ENCODE results near the gene ERN2.

Gene ERN2

DNA sequence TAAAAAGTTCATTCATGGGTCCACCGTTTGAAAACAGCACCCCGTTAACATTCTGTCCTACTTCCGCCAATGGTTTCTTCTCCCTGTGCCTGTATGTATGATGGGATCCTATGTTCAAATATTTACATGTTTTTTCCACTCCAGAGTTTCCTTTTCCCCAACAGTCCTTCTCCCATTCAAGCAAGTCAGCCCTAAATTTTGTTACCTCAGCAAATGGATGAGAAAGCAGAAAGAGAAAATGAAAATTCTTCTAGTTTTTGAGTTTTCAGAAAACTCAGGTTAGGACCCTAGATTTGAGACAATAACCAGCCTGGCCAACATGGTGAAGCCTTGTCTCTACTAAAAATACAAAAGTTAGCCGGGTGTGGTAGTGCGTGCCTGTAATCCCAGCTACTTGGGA is 3.5 kb upstream of the ERN2 start:
- no peak for DNase-seq

- no peak for DNase-seq
These were observed 1.2 kb downstream of the ERN2 start for GRCh38 chr16:23711785-23712184.

GRCh38 chr16:23710504-23710903 is 2.5 kb downstream of the ERN2 start:
- DNase-seq: no peak

GRCh38 chr16:23710008-23710407 is 3.0 kb downstream of the ERN2 start:
- DNase-seq: no peak

DNA sequence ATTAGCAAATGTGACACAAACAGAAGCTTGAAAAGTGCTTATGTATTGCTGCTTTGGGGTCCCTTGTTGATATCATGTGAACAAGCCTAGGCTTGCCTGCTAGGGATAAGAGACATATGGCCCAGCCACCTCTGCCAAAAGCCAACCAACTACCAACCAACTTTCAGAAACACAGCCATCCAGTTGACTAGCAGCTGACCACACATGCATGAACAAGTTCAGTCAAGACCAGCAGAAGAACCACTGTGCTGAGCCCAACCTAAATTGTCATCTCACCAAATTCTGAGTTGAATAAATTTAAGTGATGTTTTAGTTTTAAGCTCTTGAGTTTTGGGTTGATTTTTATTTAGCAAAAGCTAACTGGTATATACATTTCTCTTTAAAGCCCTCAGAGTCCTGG is 3.5 kb downstream of the ERN2 start:
- DNase-seq: no peak

DNA sequence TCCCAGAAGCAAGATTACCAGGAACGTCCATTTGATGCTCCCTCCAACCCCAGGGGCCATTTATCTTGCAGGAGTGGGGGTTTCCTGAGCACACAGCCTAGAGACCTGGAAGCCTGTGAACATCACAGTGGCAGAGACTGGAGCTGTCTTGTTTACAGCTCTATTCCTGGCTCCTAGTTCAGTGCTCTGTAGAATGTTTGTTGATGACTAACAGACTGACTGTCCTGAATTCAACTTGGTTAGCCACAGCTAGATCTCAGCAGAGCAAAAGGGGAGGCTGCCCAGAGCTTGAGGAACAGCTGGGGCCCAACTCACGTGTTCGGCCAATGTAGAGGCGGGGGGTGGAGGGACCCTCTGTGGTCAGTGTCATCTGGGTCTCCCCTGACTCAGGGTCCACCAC is 6.6 kb downstream of the ERN2 start:
- DNase-seq: no peak

DNA sequence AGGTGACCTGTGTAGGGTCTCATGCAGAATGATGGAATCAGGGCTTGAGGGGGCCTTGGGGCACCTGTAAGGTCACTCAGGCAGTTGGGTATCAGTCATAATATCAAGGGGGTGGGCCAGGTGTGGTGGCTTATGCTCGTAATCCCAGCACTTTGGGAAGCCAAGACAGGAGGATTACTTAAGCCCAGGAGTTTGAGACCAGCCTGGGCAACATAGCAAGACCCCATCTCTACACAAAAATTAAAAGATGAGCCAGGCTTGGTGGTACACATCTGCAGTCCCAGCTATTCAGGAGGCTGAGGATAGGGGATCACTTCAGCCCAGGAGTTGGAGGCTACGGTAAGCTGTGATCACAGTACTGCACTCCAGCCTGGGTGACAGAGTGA is 7.5 kb downstream of the ERN2 start:
- DNase-seq: no peak

DNA sequence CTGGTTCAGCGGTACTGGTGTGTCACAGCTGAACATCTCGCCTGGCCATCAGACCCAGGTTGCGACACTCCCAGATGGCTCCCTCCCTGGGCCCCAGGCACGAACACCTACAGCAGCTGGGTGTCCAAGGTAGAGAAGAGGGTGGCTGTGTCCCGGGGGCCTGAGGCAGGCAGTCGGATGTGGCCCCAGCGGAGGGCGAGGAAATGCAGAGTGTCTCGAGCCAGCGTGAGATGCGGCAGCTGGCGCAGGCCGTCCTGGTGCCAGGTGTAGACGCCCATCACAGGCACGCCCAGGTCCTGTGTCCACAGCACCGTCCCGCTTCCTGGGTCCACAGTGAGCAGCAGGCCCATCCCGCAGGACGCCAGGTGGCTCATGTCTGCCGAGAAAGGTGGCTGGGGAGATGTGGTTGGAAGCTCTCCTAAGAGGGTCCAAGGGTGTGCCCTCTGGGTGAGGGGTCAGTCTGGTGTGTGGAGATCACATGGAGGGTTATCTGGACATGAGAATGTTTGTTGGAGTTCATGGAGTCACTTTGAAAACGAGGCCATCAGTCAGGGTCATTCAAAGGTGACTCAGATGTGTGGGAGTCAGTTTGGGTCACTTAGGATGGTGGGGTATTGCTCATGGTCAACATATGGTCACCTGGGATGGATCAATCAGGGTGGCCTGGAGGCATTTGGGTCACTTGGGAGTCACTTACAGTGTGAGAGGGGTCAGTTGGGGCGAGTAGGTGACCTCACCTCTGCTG is 8.1 kb downstream of the ERN2 start:
- no peak for DNase-seq

GRCh38 chr16:23702951-23703350 is 10.1 kb downstream of the ERN2 start:
- no peak for DNase-seq

- DNase-seq: no peak
These were observed 12.0 kb downstream of the ERN2 start for GRCh38 chr16:23701045-23701444.

DNA sequence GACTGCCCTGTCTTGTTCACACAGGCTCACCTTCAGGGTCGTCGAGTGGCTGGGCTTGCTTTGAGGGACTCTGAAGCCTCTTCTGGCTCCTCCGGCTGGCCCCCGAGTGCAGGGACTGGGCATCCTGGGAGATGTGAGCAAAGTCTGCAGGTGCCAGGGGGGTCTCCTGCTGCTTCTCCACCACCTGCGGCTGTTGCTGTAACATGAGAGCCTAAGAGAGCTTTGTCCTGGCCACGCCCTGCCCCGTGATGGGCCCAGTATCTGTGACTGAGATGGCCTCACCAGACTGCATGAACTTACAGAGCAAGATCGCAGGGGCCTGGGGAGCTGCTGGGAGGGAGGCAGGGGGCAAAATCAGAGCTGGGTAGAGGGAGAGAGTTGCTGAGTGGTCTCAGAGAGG is 12.5 kb downstream of the ERN2 start:
- DNase-seq: no peak

- no peak for DNase-seq
These were observed 12.9 kb downstream of the ERN2 start for GRCh38 chr16:23700093-23700492.

DNA sequence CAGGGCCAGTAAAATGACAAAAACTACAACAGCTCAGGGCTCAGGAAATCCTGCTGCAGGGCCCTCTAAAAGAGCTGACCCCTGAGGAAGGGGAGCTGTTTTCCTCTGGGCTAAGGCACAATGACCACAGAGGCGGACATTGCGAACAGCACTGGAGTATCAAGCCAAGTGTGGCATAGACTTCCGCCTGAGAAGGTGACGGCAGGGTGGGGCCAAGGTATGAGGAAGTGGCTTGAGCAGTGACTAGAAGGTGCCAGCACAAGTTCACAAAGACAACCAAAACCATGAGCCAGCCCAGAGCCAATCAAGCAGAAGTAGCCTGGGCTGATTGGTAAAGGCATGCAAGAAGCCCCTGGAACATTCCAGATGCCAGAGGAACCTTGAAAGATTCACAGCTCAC is 13.9 kb downstream of the ERN2 start:
- no peak for DNase-seq

- no peak for DNase-seq
These were observed 17.3 kb downstream of the ERN2 start for GRCh38 chr16:23695756-23696155.

DNA sequence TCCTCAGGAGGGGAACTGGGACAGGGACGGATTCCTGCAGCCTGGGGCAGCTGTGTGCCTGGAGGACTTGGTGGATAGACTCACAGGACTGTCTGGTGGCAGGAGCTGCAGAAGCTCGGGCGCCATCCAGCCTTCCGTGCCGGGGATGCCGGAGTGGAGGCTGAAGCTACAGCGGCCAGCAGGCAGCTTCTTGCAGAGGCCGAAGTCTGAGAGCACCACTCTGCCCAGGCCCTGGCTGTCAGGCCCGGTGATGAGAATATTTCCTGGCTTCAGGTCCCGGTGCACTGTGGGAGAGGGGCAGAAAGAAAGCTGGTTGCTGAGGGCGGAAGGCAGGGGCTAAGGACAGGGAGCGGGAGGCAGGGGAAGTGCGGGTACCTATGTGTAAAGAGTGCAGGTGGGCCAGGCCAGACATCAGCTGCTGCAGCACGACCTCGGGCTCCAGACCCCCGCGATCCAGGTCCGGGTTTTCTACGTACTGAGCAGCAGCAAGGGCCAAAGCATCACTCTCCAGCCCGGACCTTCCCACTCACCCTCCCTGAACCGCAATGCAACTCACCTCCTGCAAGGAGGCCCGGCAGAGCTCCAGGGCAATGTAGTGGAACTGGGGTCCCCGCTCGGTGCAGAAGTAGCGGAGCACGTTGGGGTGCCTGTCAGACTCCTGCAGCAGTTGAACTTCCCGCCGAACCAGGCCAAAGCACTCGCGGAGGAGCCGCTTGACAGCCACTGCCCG is 18.2 kb downstream of the ERN2 start:
- no peak for DNase-seq

GRCh38 chr16:23694265-23694643 is 18.8 kb downstream of the ERN2 start:
- DNase-seq: no peak

- no peak for DNase-seq
These were observed 20.7 kb downstream of the ERN2 start for GRCh38 chr16:23692190-23692837.

DNA sequence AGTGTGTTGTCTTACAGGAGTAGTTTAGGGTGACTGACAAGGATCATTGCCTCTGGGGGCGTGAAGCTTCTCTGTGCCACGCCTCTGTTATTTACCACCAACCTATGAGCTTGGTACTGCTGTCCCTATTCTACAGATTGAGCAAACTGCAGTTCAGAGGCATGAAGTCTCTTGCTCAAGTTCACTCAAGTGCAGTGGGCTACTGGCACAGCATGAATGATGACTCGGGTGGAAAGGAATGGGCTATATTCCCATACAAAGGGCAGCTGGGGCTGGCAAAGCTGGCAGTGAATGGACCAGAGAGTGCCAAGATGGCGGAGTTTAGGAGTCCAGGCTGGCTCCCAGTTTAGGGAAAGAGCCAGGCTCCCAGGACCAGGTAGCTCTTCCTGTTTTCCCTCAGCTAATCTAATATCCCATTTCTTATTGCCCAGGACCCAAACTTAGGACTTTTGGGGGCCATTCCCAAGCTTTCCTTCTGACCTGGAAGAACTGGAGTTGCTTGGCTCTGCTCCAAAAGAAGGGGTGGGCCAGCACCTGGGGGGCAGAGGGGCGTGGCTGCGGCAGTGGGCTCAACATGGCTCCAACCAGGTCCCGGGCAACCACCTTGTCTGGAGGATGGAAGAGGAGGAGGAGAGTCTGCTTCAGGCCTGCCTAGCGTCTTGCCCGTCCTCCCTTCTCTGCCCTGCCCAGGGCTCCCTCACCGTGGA is 21.4 kb downstream of the ERN2 start:
- DNase-seq: no peak

DNA sequence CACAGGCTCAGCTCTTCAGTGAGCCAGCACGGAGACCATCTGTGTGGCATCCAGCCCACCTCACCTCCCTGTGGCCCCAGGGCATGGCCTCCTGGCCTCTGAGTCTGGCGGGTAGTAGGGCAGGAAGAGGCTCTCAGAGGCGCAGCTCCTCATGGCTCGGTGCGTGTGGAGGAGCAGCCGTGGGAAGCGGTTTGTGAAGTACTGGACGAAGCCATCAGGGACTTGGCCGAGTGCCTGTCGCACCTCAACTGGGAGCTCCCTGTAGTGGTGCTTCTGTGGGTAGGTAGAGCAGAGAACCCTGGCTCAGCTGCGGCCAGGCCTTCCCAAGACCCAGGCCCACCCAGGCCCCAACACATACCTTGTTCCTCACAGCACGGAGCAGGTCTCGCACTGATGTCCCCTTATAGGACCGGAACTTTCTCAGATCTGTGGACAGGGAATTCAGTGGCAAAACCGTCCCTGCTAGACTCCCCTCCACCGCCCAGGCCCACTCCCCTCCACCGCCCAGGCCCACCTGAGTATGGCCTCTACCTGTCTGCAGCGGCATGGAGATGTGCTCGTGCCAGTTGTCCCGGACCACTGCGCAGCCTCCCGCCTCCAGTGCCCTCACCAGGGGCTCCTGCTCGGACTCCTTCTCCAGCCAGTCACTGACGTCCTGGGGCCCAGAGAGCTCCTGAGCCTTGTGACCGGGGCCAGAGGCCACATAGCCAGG is 22.1 kb downstream of the ERN2 start:
- no peak for DNase-seq

DNA sequence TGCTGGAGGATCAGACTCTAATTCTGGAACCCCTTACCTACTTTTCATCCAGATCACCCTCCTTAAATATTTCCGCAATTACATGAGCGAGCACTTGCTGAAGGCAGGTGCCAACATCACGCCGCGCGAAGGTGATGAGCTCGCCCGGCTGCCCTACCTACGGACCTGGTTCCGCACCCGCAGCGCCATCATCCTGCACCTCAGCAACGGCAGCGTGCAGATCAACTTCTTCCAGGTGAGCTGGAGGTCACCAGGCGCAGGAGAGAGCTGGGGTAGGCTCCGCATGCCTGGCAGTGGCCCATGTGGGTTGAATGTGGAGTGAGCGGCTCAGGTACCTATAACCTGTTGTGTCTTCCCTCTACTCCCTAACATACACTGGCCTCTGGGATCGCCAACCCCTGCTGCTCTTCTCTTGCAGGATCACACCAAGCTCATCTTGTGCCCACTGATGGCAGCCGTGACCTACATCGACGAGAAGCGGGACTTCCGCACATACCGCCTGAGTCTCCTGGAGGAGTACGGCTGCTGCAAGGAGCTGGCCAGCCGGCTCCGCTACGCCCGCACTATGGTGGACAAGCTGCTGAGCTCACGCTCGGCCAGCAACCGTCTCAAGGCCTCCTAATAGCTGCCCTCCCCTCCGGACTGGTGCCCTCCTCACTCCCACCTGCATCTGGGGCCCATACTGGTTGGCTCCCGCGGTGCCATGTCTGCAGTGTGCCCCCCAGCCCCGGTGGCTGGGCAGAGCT is 23.4 kb downstream of the ERN2 start:
- no peak for DNase-seq

DNA sequence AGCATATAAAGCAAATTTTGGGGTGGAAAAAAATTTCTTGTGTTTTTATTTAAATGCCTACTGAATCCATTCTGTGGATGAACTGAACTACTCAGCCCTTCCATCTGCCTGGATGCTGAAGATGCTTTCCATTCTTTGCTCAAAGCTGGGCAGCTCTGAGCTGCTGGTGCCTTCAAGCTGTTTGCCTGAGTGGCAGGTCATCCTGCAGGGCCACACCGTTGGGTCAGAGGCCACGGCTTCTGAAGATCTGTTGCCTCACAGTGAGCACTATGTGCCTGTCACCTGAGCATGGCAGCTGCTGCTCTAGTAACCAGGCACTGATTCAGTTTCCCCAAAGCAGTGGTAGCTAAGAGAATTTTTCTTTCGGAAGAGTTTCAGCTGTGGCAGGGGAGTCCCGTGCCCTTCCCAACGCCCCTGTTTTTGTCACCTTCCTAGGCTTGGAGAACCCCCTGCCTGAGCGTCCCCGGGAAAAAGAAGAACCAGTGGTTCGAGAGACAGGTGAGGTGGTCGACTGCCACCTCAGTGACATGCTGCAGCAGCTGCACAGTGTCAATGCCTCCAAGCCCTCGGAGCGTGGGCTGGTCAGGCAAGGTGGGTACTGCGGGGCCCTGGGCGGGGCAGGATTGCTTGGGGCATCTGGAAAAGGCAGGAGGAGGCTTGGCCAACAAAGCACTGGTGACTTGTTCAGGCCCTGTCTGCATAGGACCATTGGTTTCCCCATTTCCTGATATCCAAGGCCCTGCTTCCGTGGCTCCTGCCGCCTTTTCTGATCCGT is 25.8 kb downstream of the ERN2 start:
- no peak for DNase-seq
